Measurements from ENCODE around the gene PRAMEF8.
"Not testable (repeated sequence)": the region's sequence is repeated elsewhere in the genome, so short reads cannot be mapped to it uniquely, and the experiment has no call there.

GRCh38 chr1:13253898-13254297, 31.0 kb downstream of the PRAMEF8 start, which contains the start of gene PRAMEF5:
- TF ChIP-seq CTCF (conservative IDR thresholded peaks at IDR 0.05); ZFX (IDR thresholded peaks at IDR 0.05): not testable (repeated sequence)
